PC-9 (cell line): ENCODE measurements around the gene SAXO2. TPM values are rescaled to one million over a fixed set of nuclear protein-coding genes. Genes with fewer than 3 reads are reported as not detected.
"Not testable (repeated sequence)": the region's sequence is repeated elsewhere in the genome, so short reads cannot be mapped to it uniquely, and the experiment has no call there.

Source experiments
- BruUV-seq: library from RNA; stranded (reverse); fragments of 400-500 nt; replicated peaks from 2 replicates; lab custom pipeline; 2021; lab: Mats Ljungman, UMichigan
- CTCF ChIA-PET: fragments of 300-600 bp; sonication (Branson Sonifier 250); formaldehyde crosslinking; loops from one replicate; lab custom pipeline; 2022; ENCODE audit warnings: antibody characterized with exemption; lab: Charles Lee
- POLR2A ChIA-PET: fragments of 300-600 bp; sonication (Branson Sonifier 250); formaldehyde crosslinking; loops from one replicate; lab custom pipeline; 2022; ENCODE audit warnings: antibody characterized with exemption; ENCODE audit not compliant: unreplicated experiment; lab: Charles Lee
- DNase-seq, 2 experiments: peaks; one replicate each; pipeline versions ENCODE4 v3.0.0 to v3.0.0-alpha.2; 2015 to 2022; ENCODE audit warnings: mixed read lengths in 1 of 2
- H2AFZ ChIP-seq: fragments of 200-600 bp; sonication (generic); 2 replicates; pipeline ENCODE4 v1.8.1; 2017; ENCODE audit warnings: antibody characterized with exemption
- H3F3A ChIP-seq: fragments of 200-600 bp; sonication (generic); 2 replicates; pipeline ENCODE4 v1.8.1; 2017; ENCODE audit warnings: antibody characterized with exemption, mild to moderate bottlenecking, low read depth; ENCODE audit not compliant: insufficient read depth
- H3K27ac ChIP-seq: fragments of 200-600 bp; sonication (generic); 2 replicates; pipeline ENCODE4 v1.6.1; 2016; ENCODE audit warnings: mixed run types
- H3K27me3 ChIP-seq: fragments of 200-600 bp; sonication (generic); 2 replicates; pipeline ENCODE4 v1.6.1; 2016; ENCODE audit warnings: low read depth, mixed run types; ENCODE audit not compliant: insufficient read depth
- H3K36me3 ChIP-seq: fragments of 200-600 bp; sonication (generic); 2 replicates; pipeline ENCODE4 v1.6.1; 2016; ENCODE audit warnings: low read depth, mixed run types
- H3K4me1 ChIP-seq: fragments of 200-600 bp; sonication (generic); replicated peaks from 2 replicates; pipeline ENCODE4 v1.6.1; 2016; ENCODE audit warnings: mixed run types; ENCODE audit not compliant: insufficient read depth
- H3K4me2 ChIP-seq: fragments of 200-600 bp; sonication (generic); 2 replicates; pipeline ENCODE4 v1.6.1; 2017; ENCODE audit warnings: mixed run types
- H3K4me3 ChIP-seq: fragments of 200-600 bp; sonication (generic); 2 replicates; pipeline ENCODE4 v1.6.1; 2016; ENCODE audit warnings: mixed run types
- H3K79me2 ChIP-seq: fragments of 200-600 bp; sonication (generic); 2 replicates; pipeline ENCODE4 v1.6.1; 2017; ENCODE audit warnings: low read depth, mixed run types
- H3K9me2 ChIP-seq: fragments of 200-600 bp; sonication (generic); 2 replicates; pipeline ENCODE4 v1.8.1; 2017; ENCODE audit warnings: mild to moderate bottlenecking; ENCODE audit not compliant: insufficient read depth
- H3K9me3 ChIP-seq: fragments of 200-600 bp; sonication (generic); 2 replicates; pipeline ENCODE4 v1.8.1; 2016; ENCODE audit warnings: low read depth; ENCODE audit not compliant: insufficient read depth
- H4K20me1 ChIP-seq: fragments of 200-600 bp; sonication (generic); 2 replicates; pipeline ENCODE4 v1.8.1; 2017; ENCODE audit not compliant: insufficient read depth
- EZH2 ChIP-seq: fragments of 200-600 bp; sonication (generic); IDR thresholded peaks from 2 replicates; pipeline ENCODE4 v1.8.0; 2017; ENCODE audit warnings: antibody characterized with exemption, low read depth
- intact Hi-C: fragments of 100-400 bp; cut with micrococcal nuclease; formaldehyde crosslinking; loops from one replicate; pipeline ENCODE4 v1.10.0; 2022; ENCODE audit not compliant: unreplicated experiment
- total RNA-seq: library from RNA; stranded (reverse); gene quantifications from 2 replicates; pipeline ENCODE4 v1.2.3, GENCODE V29; 2021
- TF ChIP-seq, protein P1 (sequence below): fragments of 200-600 bp; sonication (generic); conservative IDR thresholded peaks from 2 replicates; pipeline ENCODE4 v1.6.1; 2017; ENCODE audit warnings: mixed run types, antibody characterized with exemption, mild to moderate bottlenecking, moderate library complexity

The SAXO2 gene
- total RNA-seq, 1 experiment from 2014 or later, result 1.7 TPM

DNA sequence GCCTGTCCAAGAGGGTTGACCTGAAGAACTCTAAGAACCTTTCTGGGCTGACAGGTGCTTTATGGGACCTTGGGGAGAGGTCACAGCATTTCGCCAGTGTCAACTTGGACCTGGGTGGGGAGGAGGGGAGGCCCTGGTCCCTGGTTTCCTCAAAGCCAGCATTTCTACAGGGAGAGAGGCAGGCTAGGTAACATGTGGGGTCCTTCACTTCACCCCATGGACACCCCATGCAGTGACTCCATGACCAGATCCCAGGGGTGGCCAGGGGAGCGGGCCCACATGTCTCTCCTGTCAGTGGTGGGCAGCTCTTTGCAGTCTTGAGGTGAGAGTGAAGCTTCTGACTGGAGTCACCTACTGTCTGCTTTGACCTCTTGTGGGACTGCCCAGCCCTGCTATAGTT, 50.8 kb downstream of the SAXO2 start:
- TF ChIP-seq, protein P1, sequence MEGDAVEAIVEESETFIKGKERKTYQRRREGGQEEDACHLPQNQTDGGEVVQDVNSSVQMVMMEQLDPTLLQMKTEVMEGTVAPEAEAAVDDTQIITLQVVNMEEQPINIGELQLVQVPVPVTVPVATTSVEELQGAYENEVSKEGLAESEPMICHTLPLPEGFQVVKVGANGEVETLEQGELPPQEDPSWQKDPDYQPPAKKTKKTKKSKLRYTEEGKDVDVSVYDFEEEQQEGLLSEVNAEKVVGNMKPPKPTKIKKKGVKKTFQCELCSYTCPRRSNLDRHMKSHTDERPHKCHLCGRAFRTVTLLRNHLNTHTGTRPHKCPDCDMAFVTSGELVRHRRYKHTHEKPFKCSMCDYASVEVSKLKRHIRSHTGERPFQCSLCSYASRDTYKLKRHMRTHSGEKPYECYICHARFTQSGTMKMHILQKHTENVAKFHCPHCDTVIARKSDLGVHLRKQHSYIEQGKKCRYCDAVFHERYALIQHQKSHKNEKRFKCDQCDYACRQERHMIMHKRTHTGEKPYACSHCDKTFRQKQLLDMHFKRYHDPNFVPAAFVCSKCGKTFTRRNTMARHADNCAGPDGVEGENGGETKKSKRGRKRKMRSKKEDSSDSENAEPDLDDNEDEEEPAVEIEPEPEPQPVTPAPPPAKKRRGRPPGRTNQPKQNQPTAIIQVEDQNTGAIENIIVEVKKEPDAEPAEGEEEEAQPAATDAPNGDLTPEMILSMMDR, result no peak
- TF ChIP-seq EZH2, result no peak
- Histone ChIP-seq H3K4me1 (no peaks in the 10 kb centered on the region), H3F3A (no peaks in the 10 kb centered on the region), H3K9me3 (no peaks in the 10 kb centered on the region), H3K79me2 (no peaks in the 10 kb centered on the region), H3K4me3 (no peak overlapping the region), H3K27me3 (peaks cover 10% of the 10 kb centered on the region; the same call in 1 of the 2 replicates), H3K27ac (no peak overlapping the region), H2AFZ (no peak overlapping the region), H3K4me2 (no peak overlapping the region), H4K20me1 (no peaks in the 10 kb centered on the region), H3K36me3 (no peaks in the 10 kb centered on the region), H3K9me2 (no peaks in the 10 kb centered on the region)
- intact Hi-C loops, result no loop called here
- BruUV-seq, result no TSS peak
- ChIA-PET POLR2A (no interaction called here), CTCF (no interaction called here)
- DNase-seq, result no peak

DNA sequence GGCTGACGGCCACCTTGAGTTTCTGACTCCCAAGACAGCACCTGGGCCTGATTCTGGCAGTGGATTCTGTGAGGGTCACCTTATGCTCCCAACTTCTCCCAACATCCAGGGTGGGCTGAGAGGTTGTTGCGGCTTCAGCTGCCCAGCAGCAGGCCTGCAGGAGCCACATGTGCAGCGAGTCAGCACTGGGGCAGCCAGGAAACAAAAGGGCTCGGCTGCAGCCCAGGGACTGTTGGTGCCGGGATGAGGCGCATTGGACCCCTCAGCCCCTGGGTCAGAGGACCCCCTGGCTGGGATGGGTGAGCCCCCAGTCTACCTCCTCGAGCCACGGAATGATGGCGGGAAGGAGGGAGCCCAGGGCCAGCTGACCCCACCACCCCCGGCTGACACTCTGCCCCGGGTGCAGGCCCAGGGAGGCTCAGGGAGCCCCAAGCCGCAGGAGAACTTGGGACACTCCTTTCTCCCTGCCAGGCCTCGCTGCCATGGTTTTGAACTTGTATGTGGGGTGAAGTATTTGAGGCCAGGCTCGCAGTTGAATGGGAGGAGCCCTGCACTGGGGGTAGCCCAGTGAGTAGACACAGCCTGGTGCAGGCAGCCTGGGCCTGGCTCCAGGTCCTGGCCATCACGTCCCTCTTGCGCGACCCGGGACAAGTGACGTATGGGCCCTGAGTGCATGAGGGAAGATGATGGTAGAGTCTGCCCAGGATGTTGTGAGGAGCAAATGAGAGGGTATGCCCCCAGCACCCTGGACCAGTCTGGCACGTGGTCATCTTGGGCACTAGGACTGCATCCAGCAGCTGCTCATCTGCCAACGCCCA, 51.5 kb downstream of the SAXO2 start:
- BruUV-seq, H3K4me2 ChIP-seq, H3K79me2 ChIP-seq, H2AFZ ChIP-seq, H3K27ac ChIP-seq, H3K27me3 ChIP-seq, POLR2A ChIA-PET, DNase-seq, H3K4me3 ChIP-seq, H3F3A ChIP-seq, H3K9me2 ChIP-seq, H3K36me3 ChIP-seq, intact Hi-C loops, H4K20me1 ChIP-seq, H3K4me1 ChIP-seq, CTCF ChIA-PET, H3K9me3 ChIP-seq: not testable (repeated sequence)

DNA sequence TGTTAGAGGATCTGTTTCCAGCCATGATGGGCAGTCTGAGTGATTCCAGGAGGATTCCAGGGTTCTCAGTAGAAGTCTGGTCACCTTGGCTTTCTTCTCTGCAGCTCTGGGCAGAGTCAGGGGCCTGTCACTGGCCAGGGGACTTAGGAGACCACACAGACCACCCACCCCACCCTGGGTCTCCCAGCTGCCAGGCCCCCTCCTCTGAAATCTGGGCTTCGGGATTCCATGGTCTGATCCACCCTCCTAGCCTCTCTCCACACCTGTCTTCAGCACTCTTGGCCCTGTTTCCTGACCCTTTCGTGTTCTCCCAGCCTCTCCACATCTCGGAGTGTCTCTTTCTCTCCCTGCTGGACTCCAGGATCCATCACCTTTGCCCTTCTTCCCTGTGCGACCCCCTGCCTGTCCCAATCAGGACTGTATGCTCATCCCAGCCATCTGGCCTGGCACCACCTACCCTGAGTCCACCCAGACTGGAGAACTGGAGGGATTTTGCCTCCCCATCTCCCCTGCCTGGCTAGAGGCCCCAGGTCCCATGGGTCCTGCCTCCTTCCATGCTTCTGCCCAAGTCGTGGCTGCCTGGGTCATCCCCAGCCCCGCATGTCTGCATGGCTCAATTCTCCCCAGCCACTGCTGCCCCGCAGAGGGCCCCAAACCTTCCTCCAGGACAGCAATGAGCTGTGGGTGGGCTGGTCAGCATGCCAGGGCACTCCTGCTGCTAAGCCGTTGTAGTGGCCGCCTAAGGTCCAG, 52.3 kb downstream of the SAXO2 start:
- H3K79me2 ChIP-seq, result no peaks in the 10 kb centered on the region
- no peaks in the 10 kb centered on the region for H3K4me1 ChIP-seq
- H3K27me3 ChIP-seq, result peaks cover 8% of the 10 kb centered on the region; the same call in 1 of the 2 replicates
- no peak overlapping the region for H3K4me3 ChIP-seq
- no peaks in the 10 kb centered on the region for H3K9me3 ChIP-seq
- H3K36me3 ChIP-seq, result no peaks in the 10 kb centered on the region
- no peaks in the 10 kb centered on the region for H3K9me2 ChIP-seq
- H3K4me2 ChIP-seq, result no peak overlapping the region
- ChIA-PET CTCF (no interaction called here), POLR2A (no interaction called here)
- H2AFZ ChIP-seq, result no peak overlapping the region
- TF ChIP-seq EZH2, result no peak
- TF ChIP-seq, protein P1, result no peak
- H4K20me1 ChIP-seq, result no peaks in the 10 kb centered on the region
- H3K27ac ChIP-seq, result no peak overlapping the region
- BruUV-seq, result no TSS peak
- intact Hi-C loops, result no loop called here
- H3F3A ChIP-seq, result no peaks in the 10 kb centered on the region
- no peak for DNase-seq
